HepG2 (cell line): ENCODE measurements around the gene ZNF488. TPM values are rescaled to one million over a fixed set of nuclear protein-coding genes. Genes with fewer than 3 reads are reported as not detected.

Source experiments
- ATAC-seq: fragments of 200-7000 bp; cut with Tn5 transposase; 3 replicates; pipeline ENCODE4 v1.9.1; 2020; ENCODE audit warnings: mild to moderate bottlenecking, moderate library complexity
- BruUV-seq: library from RNA; stranded (reverse); fragments of 400-500 nt; replicated peaks from 2 replicates; lab custom pipeline; 2021; lab: Mats Ljungman, UMichigan
- CTCF ChIA-PET: fragments of 300-600 bp; formaldehyde crosslinking; extraction: SDS; loops from one replicate; lab custom pipeline; 2021; ENCODE audit warnings: low total read pairs, inconsistent platforms, low intra/inter-chr PET ratio; lab: Yijun Ruan, JAX
- POLR2A ChIA-PET: fragments of 350-600 bp; sonication (Branson Sonifier 250); formaldehyde crosslinking; loops from one replicate; lab custom pipeline; 2020; ENCODE audit warnings: antibody characterized with exemption, inconsistent platforms; lab: Yijun Ruan, JAX
- DNase-seq: peaks from one replicate; pipeline ENCODE4 v3.0.0-alpha.2; 2015; ENCODE audit warnings: low spot score
- FAIRE-seq: peaks from 3 replicates; lab custom pipeline; 2011; peaks lifted over from hg19 to GRCh38; lab: Jason Lieb, UNC
- H2AFZ ChIP-seq: one replicate; pipeline ENCODE4 v1.6.1; 2011; ENCODE audit warnings: low read length, inconsistent platforms
- H3K27ac ChIP-seq: fragments of 300-600 bp; 3 replicates; pipeline ENCODE4 v1.8.0; 2011; ENCODE audit warnings: mixed run types, mild to moderate bottlenecking, mixed read lengths, low read length, inconsistent platforms; ENCODE audit not compliant: insufficient read depth; ENCODE audit errors: extremely low read length
- H3K27me3 ChIP-seq, 2 experiments: fragments of 200-600 bp in 1 of 2; 2 replicates in 1 of 2; 3 replicates in 1 of 2; pipeline versions ENCODE4 v1.6.0 to v1.8.0; 2011; ENCODE audit warnings: low read length in 2 of 2, mild to moderate bottlenecking in 2 of 2, moderate library complexity in 2 of 2, inconsistent platforms in 1 of 2; ENCODE audit not compliant: insufficient read depth in 2 of 2, control insufficient read depth in 1 of 2
- H3K36me3 ChIP-seq, 2 experiments: fragments of 200-600 bp in 1 of 2; replicated peaks in 1 of 2; 2 replicates in 1 of 2; 3 replicates in 1 of 2; pipeline versions ENCODE4 v1.5.1 to v1.8.0; 2011; ENCODE audit warnings: low read length in 2 of 2, inconsistent platforms in 1 of 2; ENCODE audit not compliant: insufficient read depth in 2 of 2, control insufficient read depth in 1 of 2
- H3K4me1 ChIP-seq: 2 replicates; pipeline ENCODE4 v1.5.1; 2012; ENCODE audit warnings: low read length, inconsistent platforms; ENCODE audit not compliant: insufficient read depth
- H3K4me2 ChIP-seq: 2 replicates; pipeline ENCODE4 v1.6.0; 2011; ENCODE audit warnings: low read depth, low read length, inconsistent platforms
- H3K4me3 ChIP-seq, 3 experiments: fragments of 200-600 bp in 1 of 3; sonication (generic), shearing (Covaris generic) in 1 of 3; replicated peaks in 1 of 3; 2 replicates each; pipeline ENCODE4 v1.5.1; 2011 to 2016; ENCODE audit warnings: low read length in 3 of 3, inconsistent platforms in 2 of 3, low read depth in 2 of 3, mild to moderate bottlenecking in 2 of 3, control low read depth in 1 of 3, mixed read lengths in 1 of 3; ENCODE audit not compliant: insufficient read depth in 1 of 3
- H3K79me2 ChIP-seq: one replicate; pipeline ENCODE4 v1.6.1; 2011; ENCODE audit warnings: low read length, inconsistent platforms; ENCODE audit not compliant: insufficient read depth
- H3K9ac ChIP-seq: 2 replicates; pipeline ENCODE4 v1.6.0; 2011; ENCODE audit warnings: mild to moderate bottlenecking, low read depth, low read length, inconsistent platforms; ENCODE audit not compliant: insufficient read depth
- H3K9me3 ChIP-seq: 2 replicates; pipeline ENCODE4 v1.5.1; 2012; ENCODE audit warnings: mild to moderate bottlenecking, low read length
- H4K20me1 ChIP-seq: 2 replicates; pipeline ENCODE4 v1.6.0; 2011; ENCODE audit warnings: inconsistent platforms, mild to moderate bottlenecking, low read length, moderate library complexity; ENCODE audit not compliant: insufficient read depth
- AGO2 ChIP-seq: fragments of 200-400 bp; formaldehyde crosslinking; optimal IDR thresholded peaks from 2 replicates; pipeline ENCODE3; 2017; ENCODE audit warnings: mild to moderate bottlenecking, low read depth, low read length, moderate library complexity
- CENPT ChIP-seq: sonication (generic); formaldehyde crosslinking; IDR thresholded peaks from 2 replicates; pipeline ENCODE4 v1.8.0; 2022; ENCODE audit warnings: low read depth, mild to moderate bottlenecking, moderate library complexity, missing genetic modification reagents
- ELF3 ChIP-seq: IDR thresholded peaks from 2 replicates; pipeline ENCODE4 v1.6.1; 2016; ENCODE audit warnings: missing genetic modification reagents, missing compliant biosample characterization
- EP300 ChIP-seq, 3 experiments: sonication (generic) in 1 of 3; formaldehyde crosslinking in 1 of 3; IDR thresholded peaks; 2 replicates each; pipeline versions ENCODE4 v1.5.1 to v1.6.1; 2011 to 2020; ENCODE audit warnings: low read depth in 2 of 3, low read length in 2 of 3, borderline replicate concordance in 1 of 3, improper control_type of control experiment in 1 of 3, mild to moderate bottlenecking in 1 of 3, missing genetic modification reagents in 1 of 3, moderate library complexity in 1 of 3
- IRX3 ChIP-seq: sonication (generic); formaldehyde crosslinking; IDR thresholded peaks from 2 replicates; pipeline ENCODE4 v1.8.1; 2023; ENCODE audit warnings: mild to moderate bottlenecking, low read depth, missing genetic modification reagents, borderline replicate concordance
- RARA ChIP-seq: IDR thresholded peaks from 2 replicates; pipeline ENCODE4 v1.6.1; 2016; ENCODE audit warnings: missing genetic modification reagents, missing compliant biosample characterization
- RXRB ChIP-seq: IDR thresholded peaks from 2 replicates; pipeline ENCODE4 v1.6.1; 2016; ENCODE audit warnings: borderline replicate concordance, missing genetic modification reagents, missing compliant biosample characterization
- SKI ChIP-seq: fragments of 450-650 bp; IDR thresholded peaks from one replicate; pipeline ENCODE4 v1.6.1; 2018; ENCODE audit warnings: mild to moderate bottlenecking; ENCODE audit not compliant: partially characterized antibody
- SOX13 ChIP-seq, 3 experiments: fragments of 450-650 bp in 1 of 3; sonication (generic) in 1 of 3; formaldehyde crosslinking in 1 of 3; IDR thresholded peaks in 2 of 3; conservative IDR thresholded peaks in 1 of 3; 2 replicates each; pipeline versions ENCODE4 v1.5.0 to v1.6.1; 2016 to 2020; ENCODE audit warnings: antibody characterized with exemption in 1 of 3, mild to moderate bottlenecking in 1 of 3, missing compliant biosample characterization in 1 of 3, missing genetic modification reagents in 1 of 3, moderate library complexity in 1 of 3
- SOX5 ChIP-seq: IDR thresholded peaks from 2 replicates; pipeline ENCODE4 v1.6.1; 2016; ENCODE audit warnings: borderline replicate concordance
- TEAD2 ChIP-seq: sonication (generic); formaldehyde crosslinking; IDR thresholded peaks from 2 replicates; pipeline ENCODE4 v1.9.0; 2021; ENCODE audit warnings: missing genetic modification reagents
- TEAD3 ChIP-seq: optimal IDR thresholded peaks from 2 replicates; pipeline ENCODE3; 2016; ENCODE audit warnings: borderline replicate concordance
- ZFP37 ChIP-seq: sonication (generic); formaldehyde crosslinking; IDR thresholded peaks from 2 replicates; pipeline ENCODE4 v1.4.0; 2020; ENCODE audit warnings: missing genetic modification reagents, borderline replicate concordance
- ZFP90 ChIP-seq: sonication (generic); formaldehyde crosslinking; IDR thresholded peaks from 2 replicates; pipeline ENCODE4 v1.8.0; 2022; ENCODE audit warnings: missing genetic modification reagents, mild to moderate bottlenecking, inconsistent platforms, borderline replicate concordance
- ZNF564 ChIP-seq: sonication (generic); formaldehyde crosslinking; IDR thresholded peaks from 2 replicates; pipeline ENCODE4 v1.8.1; 2023; ENCODE audit warnings: mild to moderate bottlenecking, missing genetic modification reagents
- ZNF709 ChIP-seq: sonication (generic); formaldehyde crosslinking; IDR thresholded peaks from 2 replicates; pipeline ENCODE4 v1.5.0; 2020; ENCODE audit warnings: mild to moderate bottlenecking, missing genetic modification reagents
- WGBS: methylation state at CpG from one replicate; pipeline ENCODE4 v1.1.6; 2017; ENCODE audit warnings: low lambda C conversion rate; 5-methylcytosine and 5-hydroxymethylcytosine counted together
- in situ Hi-C: cut with HindIII; loops from 2 replicates; pipeline ENCODE4 v1.10.0; 2017; ENCODE audit warnings: low pct_unique_long_range_greater_than_20kb; ENCODE audit not compliant: extremely low pct_ligation_motif_present
- intact Hi-C: fragments of 100-400 bp; cut with micrococcal nuclease; formaldehyde crosslinking; loops from one replicate; pipeline ENCODE4 v1.10.0; 2022; ENCODE audit not compliant: unreplicated experiment
- polyA plus RNA-seq, 8 experiments: library from polyadenylated mRNA; depleted of rRNA in 3 of 8; stranded (reverse) in 7 of 8; unstranded in 1 of 8; fragments of >200 nt; fragmentation: Illumina TruSeq in 4 of 8; extraction: Trizol in 4 of 8; gene quantifications; 2 replicates each; pipeline versions ENCODE4 v1.2.1 to v1.2.3, GENCODE V29; 2011 to 2016; ENCODE audit warnings: low read depth in 4 of 8, missing spikeins in 1 of 8, mixed read lengths in 1 of 8; ENCODE audit not compliant: insufficient read depth in 1 of 8
- total RNA-seq, 5 experiments: library from RNA; depleted of rRNA; stranded (reverse); fragments of >200 nt; fragmentation: Illumina TruSeq; extraction: Trizol; gene quantifications; 2 replicates each; pipeline ENCODE4 v1.2.3, GENCODE V29; 2016; ENCODE audit warnings: low read depth in 1 of 5
- TF ChIP-seq, protein P1 (sequence below): sonication (generic); formaldehyde crosslinking; IDR thresholded peaks from 2 replicates; pipeline ENCODE4 v1.5.1; 2020; ENCODE audit warnings: mild to moderate bottlenecking, missing genetic modification reagents, moderate library complexity
- TF ChIP-seq, protein P2 (sequence below): sonication (generic); formaldehyde crosslinking; IDR thresholded peaks from 2 replicates; pipeline ENCODE4 v1.5.0; 2020; ENCODE audit warnings: mild to moderate bottlenecking, missing genetic modification reagents

ZNF488 gene
- total and polyA plus RNA-seq, 2 of the 13 experiments (the other 11 are each of a cell fraction or from before 2014, with no cell fraction given), result 0.13 to 0.15 TPM

DNA sequence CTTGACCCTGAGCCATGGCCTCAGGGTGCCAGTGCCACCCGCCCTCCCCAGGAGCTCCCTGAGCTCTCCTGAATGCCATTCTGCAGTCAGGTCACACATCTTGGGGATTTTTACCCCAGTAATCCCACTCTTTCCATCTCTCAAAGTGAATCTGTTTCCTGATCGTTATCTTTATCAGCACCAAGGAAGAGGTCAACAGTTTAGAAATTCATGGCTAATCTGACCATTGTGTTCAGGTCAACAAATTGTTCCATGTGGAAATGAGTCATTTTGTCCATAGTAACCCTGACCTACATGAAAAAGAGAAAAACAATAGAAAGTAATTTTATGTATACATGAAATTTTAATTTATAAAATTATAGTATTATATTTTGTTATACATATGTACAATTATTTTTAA is 28.8 kb upstream of the ZNF488 start:
- FAIRE-seq (no peak), DNase-seq (peak; percentile 35), ATAC-seq (no peak)
- intact Hi-C loops (no loop called here), in situ Hi-C loops (no loop called here)
- no peaks in the 10 kb centered on the region for H3K36me3 ChIP-seq
- no peaks in the 10 kb centered on the region for H4K20me1 ChIP-seq
- POLR2A ChIA-PET, result no interaction called here
- no peaks in the 10 kb centered on the region for H3K79me2 ChIP-seq
- H3K4me1 ChIP-seq, result peaks cover 8% of the 10 kb centered on the region; the same call in 1 of the 2 replicates
- 6% methylated on average over 2 of the region's 2 CpGs for WGBS
- no peaks in the 10 kb centered on the region for H3K9me3 ChIP-seq
- peaks cover 0 to 10% of the 10 kb centered on the region in 2 experiments; a peak in 1 of 5 replicates for H3K27me3 ChIP-seq
- H3K27ac ChIP-seq, result no peak overlapping the region
- no peak overlapping the region for H3K4me3 ChIP-seq
- CTCF ChIA-PET, result no interaction called here
- BruUV-seq, result no TSS peak
- no peak overlapping the region for H3K4me2 ChIP-seq
- H2AFZ ChIP-seq, result no peak overlapping the region
- H3K9ac ChIP-seq, result no peak overlapping the region
- TF ChIP-seq ZNF564 (CRISPR knock-in tag) (no peak), ZFP90 (CRISPR knock-in tag) (no peak), SOX13 (IDR thresholded peaks at IDR 0.05) (no peak), SOX13 (CRISPR knock-in tag; conservative IDR thresholded peaks at IDR 0.05 in 1 of 2, IDR thresholded peaks at IDR 0.05 in 1 of 2) (peak in 1 of 2 experiments; percentile 79; a peak in 1 of 4 replicates), ELF3 (CRISPR knock-in tag) (0 out of 2 replicates have a peak, but pooled peaks have one; percentile 36), SOX5 (CRISPR knock-in tag) (peak; percentile 87; the same call in 1 of the 2 replicates), TEAD2 (CRISPR knock-in tag) (no peak), ZFP37 (CRISPR knock-in tag) (no peak), RARA (CRISPR knock-in tag) (peak; percentile 77), IRX3 (CRISPR knock-in tag) (no peak), AGO2 (no peak), CENPT (CRISPR knock-in tag) (no peak), SKI (no peak), ZNF709 (CRISPR knock-in tag) (no peak), TEAD3 (CRISPR knock-in tag) (no peak), RXRB (CRISPR knock-in tag) (peak; percentile 32; the same call in 1 of the 2 replicates), EP300 (IDR thresholded peaks at IDR 0.05; ENCODE audit: low read depth in 2 of 2, low read length in 2 of 2) (peak in 1 of 2 experiments; percentile 25; a peak in 1 of 4 replicates), EP300 (CRISPR knock-in tag; IDR thresholded peaks at IDR 0.05; ENCODE audit: borderline replicate concordance) (no peak)
- TF ChIP-seq, protein P1, sequence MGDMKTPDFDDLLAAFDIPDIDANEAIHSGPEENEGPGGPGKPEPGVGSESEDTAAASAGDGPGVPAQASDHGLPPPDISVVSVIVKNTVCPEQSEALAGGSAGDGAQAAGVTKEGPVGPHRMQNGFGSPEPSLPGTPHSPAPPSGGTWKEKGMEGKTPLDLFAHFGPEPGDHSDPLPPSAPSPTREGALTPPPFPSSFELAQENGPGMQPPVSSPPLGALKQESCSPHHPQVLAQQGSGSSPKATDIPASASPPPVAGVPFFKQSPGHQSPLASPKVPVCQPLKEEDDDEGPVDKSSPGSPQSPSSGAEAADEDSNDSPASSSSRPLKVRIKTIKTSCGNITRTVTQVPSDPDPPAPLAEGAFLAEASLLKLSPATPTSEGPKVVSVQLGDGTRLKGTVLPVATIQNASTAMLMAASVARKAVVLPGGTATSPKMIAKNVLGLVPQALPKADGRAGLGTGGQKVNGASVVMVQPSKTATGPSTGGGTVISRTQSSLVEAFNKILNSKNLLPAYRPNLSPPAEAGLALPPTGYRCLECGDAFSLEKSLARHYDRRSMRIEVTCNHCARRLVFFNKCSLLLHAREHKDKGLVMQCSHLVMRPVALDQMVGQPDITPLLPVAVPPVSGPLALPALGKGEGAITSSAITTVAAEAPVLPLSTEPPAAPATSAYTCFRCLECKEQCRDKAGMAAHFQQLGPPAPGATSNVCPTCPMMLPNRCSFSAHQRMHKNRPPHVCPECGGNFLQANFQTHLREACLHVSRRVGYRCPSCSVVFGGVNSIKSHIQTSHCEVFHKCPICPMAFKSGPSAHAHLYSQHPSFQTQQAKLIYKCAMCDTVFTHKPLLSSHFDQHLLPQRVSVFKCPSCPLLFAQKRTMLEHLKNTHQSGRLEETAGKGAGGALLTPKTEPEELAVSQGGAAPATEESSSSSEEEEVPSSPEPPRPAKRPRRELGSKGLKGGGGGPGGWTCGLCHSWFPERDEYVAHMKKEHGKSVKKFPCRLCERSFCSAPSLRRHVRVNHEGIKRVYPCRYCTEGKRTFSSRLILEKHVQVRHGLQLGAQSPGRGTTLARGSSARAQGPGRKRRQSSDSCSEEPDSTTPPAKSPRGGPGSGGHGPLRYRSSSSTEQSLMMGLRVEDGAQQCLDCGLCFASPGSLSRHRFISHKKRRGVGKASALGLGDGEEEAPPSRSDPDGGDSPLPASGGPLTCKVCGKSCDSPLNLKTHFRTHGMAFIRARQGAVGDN (CRISPR knock-in tag), result no peak
- TF ChIP-seq, protein P2, sequence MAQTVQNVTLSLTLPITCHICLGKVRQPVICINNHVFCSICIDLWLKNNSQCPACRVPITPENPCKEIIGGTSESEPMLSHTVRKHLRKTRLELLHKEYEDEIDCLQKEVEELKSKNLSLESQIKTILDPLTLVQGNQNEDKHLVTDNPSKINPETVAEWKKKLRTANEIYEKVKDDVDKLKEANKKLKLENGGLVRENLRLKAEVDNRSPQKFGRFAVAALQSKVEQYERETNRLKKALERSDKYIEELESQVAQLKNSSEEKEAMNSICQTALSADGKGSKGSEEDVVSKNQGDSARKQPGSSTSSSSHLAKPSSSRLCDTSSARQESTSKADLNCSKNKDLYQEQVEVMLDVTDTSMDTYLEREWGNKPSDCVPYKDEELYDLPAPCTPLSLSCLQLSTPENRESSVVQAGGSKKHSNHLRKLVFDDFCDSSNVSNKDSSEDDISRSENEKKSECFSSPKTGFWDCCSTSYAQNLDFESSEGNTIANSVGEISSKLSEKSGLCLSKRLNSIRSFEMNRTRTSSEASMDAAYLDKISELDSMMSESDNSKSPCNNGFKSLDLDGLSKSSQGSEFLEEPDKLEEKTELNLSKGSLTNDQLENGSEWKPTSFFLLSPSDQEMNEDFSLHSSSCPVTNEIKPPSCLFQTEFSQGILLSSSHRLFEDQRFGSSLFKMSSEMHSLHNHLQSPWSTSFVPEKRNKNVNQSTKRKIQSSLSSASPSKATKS (CRISPR knock-in tag), result no peak
